ENCODE data around the gene ZNF677. TPM values are rescaled to one million over a fixed set of nuclear protein-coding genes. Genes with fewer than 3 reads are reported as not detected.
A peak's percentile ranks its signal among the peaks of the same experiment; 100 is the strongest.
"Not testable (repeated sequence)": the region's sequence is repeated elsewhere in the genome, so short reads cannot be mapped to it uniquely, and the experiment has no call there.

Gene ZNF677
- 32.2 TPM for total RNA-seq (ENCODE audit: unreplicated experiment)
- long read RNA-seq, partial matches to known transcripts = 0 of 5 reads
- long read RNA-seq, other reads (novel, unspliced or antisense) = 1 of 5 reads

GRCh38 chr19:53254411-53255341 lies at the start of gene ZNF677:
Gene ZNF677, minus strand, starts transcription at chr19:53254873. Its CDS starts 3,323 bp downstream, at chr19:53251550.
- Mint-ChIP-seq H3K27ac (ENCODE audit: unreplicated experiment) (peak within 1 kb of the TSS; percentile 72), H3K36me3 (ENCODE audit: low read depth, unreplicated experiment) (peaks cover 45% of the 10 kb centered on the region), H3K27me3 (ENCODE audit: unreplicated experiment) (peaks cover 3% of the 10 kb centered on the region), H3K9me3 (ENCODE audit: unreplicated experiment) (peaks cover 23% of the 10 kb centered on the region), H3K4me3 (ENCODE audit: unreplicated experiment) (peak within 1 kb of the TSS; percentile 91), H3K4me1 (ENCODE audit: unreplicated experiment) (peaks cover 6% of the 10 kb centered on the region)
- TF ChIP-seq CTCF (IDR thresholded peaks at IDR 0.05; ENCODE audit: unreplicated experiment) = no peak
- DNase-seq (ENCODE audit: low spot score) = peak; percentile 83

- not testable (repeated sequence) for H3K4me1 Mint-ChIP-seq (ENCODE audit: unreplicated experiment); H3K27ac Mint-ChIP-seq (ENCODE audit: unreplicated experiment); DNase-seq (ENCODE audit: low spot score); H3K9me3 Mint-ChIP-seq (ENCODE audit: unreplicated experiment); H3K27me3 Mint-ChIP-seq (ENCODE audit: unreplicated experiment); H3K4me3 Mint-ChIP-seq (ENCODE audit: unreplicated experiment); H3K36me3 Mint-ChIP-seq (ENCODE audit: low read depth, unreplicated experiment)
Observed at GRCh38 chr19:53301341-53301740, 46.7 kb upstream of the ZNF677 start.

- Mint-ChIP-seq H3K4me3 (ENCODE audit: unreplicated experiment) (no peak overlapping the region), H3K36me3 (ENCODE audit: low read depth, unreplicated experiment) (peaks cover 22% of the 10 kb centered on the region), H3K27me3 (ENCODE audit: unreplicated experiment) (peaks cover 2% of the 10 kb centered on the region), H3K27ac (ENCODE audit: unreplicated experiment) (no peak overlapping the region), H3K9me3 (ENCODE audit: unreplicated experiment) (peaks cover 28% of the 10 kb centered on the region), H3K4me1 (ENCODE audit: unreplicated experiment) (no peaks in the 10 kb centered on the region)
- no peak for TF ChIP-seq CTCF (IDR thresholded peaks at IDR 0.05; ENCODE audit: unreplicated experiment)
- DNase-seq (ENCODE audit: low spot score) = no peak
Observed at GRCh38 chr19:53294786-53295441, 40.2 kb upstream of the ZNF677 start.

GRCh38 chr19:53290758-53291549 lies 36.3 kb upstream of the ZNF677 start:
- H3K27ac Mint-ChIP-seq (ENCODE audit: unreplicated experiment) = no peak overlapping the region
- peaks cover 28% of the 10 kb centered on the region for H3K9me3 Mint-ChIP-seq (ENCODE audit: unreplicated experiment)
- H3K4me3 Mint-ChIP-seq (ENCODE audit: unreplicated experiment) = peak overlapping the region; percentile 43
- DNase-seq (ENCODE audit: low spot score) = no peak
- H3K27me3 Mint-ChIP-seq (ENCODE audit: unreplicated experiment) = peaks cover 2% of the 10 kb centered on the region
- no peak for TF ChIP-seq CTCF (IDR thresholded peaks at IDR 0.05; ENCODE audit: unreplicated experiment)
- peaks cover 15% of the 10 kb centered on the region for H3K36me3 Mint-ChIP-seq (ENCODE audit: low read depth, unreplicated experiment)
- H3K4me1 Mint-ChIP-seq (ENCODE audit: unreplicated experiment) = no peaks in the 10 kb centered on the region

- Mint-ChIP-seq H3K27me3 (ENCODE audit: unreplicated experiment) (peaks cover 2% of the 10 kb centered on the region), H3K9me3 (ENCODE audit: unreplicated experiment) (peaks cover 9% of the 10 kb centered on the region), H3K36me3 (ENCODE audit: low read depth, unreplicated experiment) (peaks cover 3% of the 10 kb centered on the region), H3K4me3 (ENCODE audit: unreplicated experiment) (no peak overlapping the region), H3K27ac (ENCODE audit: unreplicated experiment) (no peak overlapping the region), H3K4me1 (ENCODE audit: unreplicated experiment) (no peaks in the 10 kb centered on the region)
- no peak for DNase-seq (ENCODE audit: low spot score)
- no peak for TF ChIP-seq CTCF (IDR thresholded peaks at IDR 0.05; ENCODE audit: unreplicated experiment)
Observed at GRCh38 chr19:53285087-53285486, 30.4 kb upstream of the ZNF677 start.

GRCh38 chr19:53281947-53282346 lies 27.3 kb upstream of the ZNF677 start:
- H3K4me1 Mint-ChIP-seq (ENCODE audit: unreplicated experiment); H3K27me3 Mint-ChIP-seq (ENCODE audit: unreplicated experiment); H3K9me3 Mint-ChIP-seq (ENCODE audit: unreplicated experiment); H3K27ac Mint-ChIP-seq (ENCODE audit: unreplicated experiment); H3K36me3 Mint-ChIP-seq (ENCODE audit: low read depth, unreplicated experiment); H3K4me3 Mint-ChIP-seq (ENCODE audit: unreplicated experiment): not testable (repeated sequence)
- peak; percentile 17 for DNase-seq (ENCODE audit: low spot score)
